WTC11 (cell line): ENCODE data around the gene TMEM198.

Experiments
- FOXK1 ChIP-seq: sonication (generic); formaldehyde crosslinking; IDR thresholded peaks from 2 replicates; pipeline ENCODE4 v1.8.0; 2022; ENCODE audit warnings: mild to moderate bottlenecking, moderate library complexity, missing genetic modification reagents
- TP53 ChIP-seq: sonication (generic); formaldehyde crosslinking; IDR thresholded peaks from 2 replicates; pipeline ENCODE4 v1.8.1; 2023; ENCODE audit warnings: mild to moderate bottlenecking, missing genetic modification reagents
- ZNF263 ChIP-seq: sonication (generic); formaldehyde crosslinking; IDR thresholded peaks from 2 replicates; pipeline ENCODE4 v1.8.1; 2022; ENCODE audit warnings: low read depth, mild to moderate bottlenecking, moderate library complexity, missing genetic modification reagents
- TF ChIP-seq, protein P1 (sequence below): fragments of 200-600 bp; IDR thresholded peaks from 2 replicates; pipeline ENCODE4 v1.8.0; 2022; ENCODE audit warnings: antibody characterized with exemption

DNA sequence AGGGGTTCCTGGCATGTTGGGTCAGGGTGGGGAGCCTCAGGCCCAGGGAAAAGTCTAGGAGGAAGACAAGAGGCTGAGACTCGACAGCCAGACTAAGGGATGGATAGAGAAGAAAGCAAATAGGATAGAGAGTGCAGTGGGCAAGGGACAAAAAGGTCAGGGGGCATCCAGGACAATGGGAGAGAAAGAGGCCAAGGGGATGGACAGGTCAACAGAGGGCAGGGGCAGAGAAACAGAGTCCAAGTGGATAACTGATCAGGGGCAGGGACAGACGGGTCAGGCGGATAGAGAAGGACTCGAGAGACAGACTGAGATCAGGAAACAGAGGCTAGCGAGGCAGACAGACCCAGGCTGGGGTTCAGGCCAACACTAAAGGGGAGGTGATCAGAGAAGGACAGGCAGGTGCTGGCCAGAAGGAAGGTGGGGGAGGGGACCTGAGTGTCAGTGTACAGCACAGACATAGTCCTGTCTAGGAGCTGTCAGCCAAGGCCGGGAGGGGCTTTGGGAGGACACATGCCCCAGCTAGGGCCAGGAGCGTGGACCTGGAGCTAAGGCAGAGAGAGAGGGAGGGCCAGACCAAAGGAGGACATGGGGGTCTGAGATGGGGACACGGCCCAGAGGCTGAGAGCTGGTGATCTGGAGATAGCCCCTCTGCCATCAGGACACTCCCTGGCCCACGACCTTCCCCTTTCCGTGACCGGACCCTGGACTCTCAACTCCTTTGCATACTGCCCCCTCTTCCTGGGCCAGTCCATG, 17.3 kb upstream of the TMEM198 start:
- TF ChIP-seq ZNF263 (CRISPR knock-in tag) (no peak), FOXK1 (CRISPR knock-in tag) (no peak), TP53 (CRISPR knock-in tag) (no peak)
- TF ChIP-seq, protein P1, sequence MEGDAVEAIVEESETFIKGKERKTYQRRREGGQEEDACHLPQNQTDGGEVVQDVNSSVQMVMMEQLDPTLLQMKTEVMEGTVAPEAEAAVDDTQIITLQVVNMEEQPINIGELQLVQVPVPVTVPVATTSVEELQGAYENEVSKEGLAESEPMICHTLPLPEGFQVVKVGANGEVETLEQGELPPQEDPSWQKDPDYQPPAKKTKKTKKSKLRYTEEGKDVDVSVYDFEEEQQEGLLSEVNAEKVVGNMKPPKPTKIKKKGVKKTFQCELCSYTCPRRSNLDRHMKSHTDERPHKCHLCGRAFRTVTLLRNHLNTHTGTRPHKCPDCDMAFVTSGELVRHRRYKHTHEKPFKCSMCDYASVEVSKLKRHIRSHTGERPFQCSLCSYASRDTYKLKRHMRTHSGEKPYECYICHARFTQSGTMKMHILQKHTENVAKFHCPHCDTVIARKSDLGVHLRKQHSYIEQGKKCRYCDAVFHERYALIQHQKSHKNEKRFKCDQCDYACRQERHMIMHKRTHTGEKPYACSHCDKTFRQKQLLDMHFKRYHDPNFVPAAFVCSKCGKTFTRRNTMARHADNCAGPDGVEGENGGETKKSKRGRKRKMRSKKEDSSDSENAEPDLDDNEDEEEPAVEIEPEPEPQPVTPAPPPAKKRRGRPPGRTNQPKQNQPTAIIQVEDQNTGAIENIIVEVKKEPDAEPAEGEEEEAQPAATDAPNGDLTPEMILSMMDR: no peak
